ENCODE measurements around the gene EHMT1.

The EHMT1 gene

GRCh38 chr9:137689745-137690529 lies 71.1 kb downstream of the EHMT1 start (continued):
- TF ChIP-seq PATZ1 (CRISPR knock-in tag; IDR thresholded peaks at IDR 0.05; ENCODE audit: borderline replicate concordance), result no peak

- no peak for ATAC-seq
- TF ChIP-seq ZFP3 (CRISPR knock-in tag; IDR thresholded peaks at IDR 0.05) (no peak), SNAI2 (CRISPR knock-in tag; IDR thresholded peaks at IDR 0.05) (no peak), ZC3H10 (CRISPR knock-in tag; IDR thresholded peaks at IDR 0.05) (no peak), PATZ1 (CRISPR knock-in tag; IDR thresholded peaks at IDR 0.05; ENCODE audit: borderline replicate concordance) (no peak), ARNTL (CRISPR knock-in tag; IDR thresholded peaks at IDR 0.05; ENCODE audit: borderline replicate concordance, low read depth) (no peak), CREB5 (CRISPR knock-in tag; IDR thresholded peaks at IDR 0.05; ENCODE audit: low read depth) (no peak), ESRRG (CRISPR knock-in tag; IDR thresholded peaks at IDR 0.05) (no peak), ZNF565 (CRISPR knock-in tag; conservative IDR thresholded peaks at IDR 0.05; ENCODE audit: low read depth) (no peak), CSDC2 (CRISPR knock-in tag; IDR thresholded peaks at IDR 0.05) (no peak), BACH2 (CRISPR knock-in tag; IDR thresholded peaks at IDR 0.05; ENCODE audit: borderline replicate concordance) (no peak), POU6F1 (CRISPR knock-in tag; IDR thresholded peaks at IDR 0.05; ENCODE audit: borderline replicate concordance, low read depth) (no peak), ZFP30 (CRISPR knock-in tag; IDR thresholded peaks at IDR 0.05) (no peak), GLIS3 (CRISPR knock-in tag; IDR thresholded peaks at IDR 0.05) (no peak), ZNF70 (CRISPR knock-in tag; IDR thresholded peaks at IDR 0.05) (no peak), PPARA (CRISPR knock-in tag; IDR thresholded peaks at IDR 0.05; ENCODE audit: borderline replicate concordance) (no peak), CSRNP3 (CRISPR knock-in tag; IDR thresholded peaks at IDR 0.05) (no peak), OSR1 (CRISPR knock-in tag; IDR thresholded peaks at IDR 0.05) (no peak), TSHZ2 (CRISPR knock-in tag; IDR thresholded peaks at IDR 0.05) (no peak)
Measured at GRCh38 chr9:137690930-137691645, 72.3 kb downstream of the EHMT1 start.
